ENCODE measurements around the gene PYM1.
A peak's percentile ranks its signal among the peaks of the same experiment; 100 is the strongest.
"Not testable (repeated sequence)": the region's sequence is repeated elsewhere in the genome, so short reads cannot be mapped to it uniquely, and the experiment has no call there.

The PYM1 gene

DNA sequence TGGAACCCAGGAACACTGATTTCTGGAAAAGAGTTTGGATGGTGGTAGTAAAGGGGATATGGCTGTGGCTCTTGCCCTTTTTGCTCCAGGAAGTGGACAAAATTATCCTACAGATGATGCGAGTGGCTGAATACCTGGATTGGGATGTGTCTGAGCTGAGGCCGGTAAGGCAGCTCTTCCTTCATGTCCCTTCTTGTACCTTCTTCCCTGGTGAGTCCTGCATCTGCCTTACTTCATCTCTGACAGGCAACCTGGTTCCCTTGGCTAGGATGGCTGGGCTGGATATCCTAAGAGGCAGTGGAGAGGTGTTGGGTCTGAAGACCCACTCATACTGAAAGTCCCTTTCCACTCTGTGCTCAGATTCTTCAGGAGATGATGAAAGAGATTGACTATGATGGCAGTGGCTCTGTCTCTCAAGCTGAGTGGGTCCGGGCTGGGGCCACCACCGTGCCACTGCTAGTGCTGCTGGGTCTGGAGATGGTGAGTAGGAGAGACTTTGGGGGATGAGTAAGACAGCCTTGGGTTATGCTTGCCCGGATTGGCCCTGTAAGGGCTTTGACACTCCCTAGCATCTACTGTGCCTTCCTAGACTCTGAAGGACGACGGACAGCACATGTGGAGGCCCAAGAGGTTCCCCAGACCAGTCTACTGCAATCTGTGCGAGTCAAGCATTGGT, 11.3 kb upstream of the PYM1 start:
- no peak for DNase-seq

DNA sequence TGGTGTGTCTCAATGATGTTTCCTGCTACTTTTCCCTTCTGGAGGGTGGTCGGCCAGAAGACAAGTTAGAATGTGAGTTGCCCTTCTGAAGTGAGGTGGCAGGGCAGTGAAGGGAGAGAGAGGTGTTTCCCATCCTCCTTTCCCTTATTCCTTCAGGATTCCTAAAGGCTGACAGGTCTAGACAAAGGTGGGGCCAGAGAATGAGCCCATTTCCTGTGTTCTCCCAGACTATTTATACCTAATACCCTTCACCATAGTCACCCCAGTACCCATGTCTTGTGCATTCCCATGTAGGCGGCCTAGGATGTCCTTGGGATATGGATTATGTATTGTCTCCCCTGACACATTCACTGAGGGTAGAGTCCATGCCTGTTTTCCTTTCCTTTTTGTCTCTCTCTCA, 10.3 kb upstream of the PYM1 start:
- DNase-seq = no peak

DNA sequence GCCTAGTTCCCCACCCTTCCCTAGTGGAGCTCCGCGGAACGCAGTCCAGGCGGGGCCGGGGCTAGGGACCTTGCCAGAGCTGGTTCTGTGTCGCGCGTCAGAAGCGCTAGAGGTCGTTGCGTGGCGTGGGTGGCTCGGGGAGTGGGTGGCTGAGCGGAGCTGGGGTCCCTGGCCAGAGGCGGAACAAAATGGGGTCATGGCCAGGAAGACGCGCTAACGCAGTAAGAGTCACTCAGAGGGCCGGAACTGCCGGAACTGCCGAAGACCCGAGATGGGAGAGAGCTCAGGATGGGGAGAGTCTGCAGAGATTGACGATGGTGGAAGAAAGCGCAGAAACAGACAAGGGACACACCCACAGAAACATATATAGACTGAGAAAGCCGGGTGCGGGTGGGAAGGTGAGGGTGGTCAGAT, 8.1 kb upstream of the PYM1 start:
- peak; percentile 51 for DNase-seq

DNA sequence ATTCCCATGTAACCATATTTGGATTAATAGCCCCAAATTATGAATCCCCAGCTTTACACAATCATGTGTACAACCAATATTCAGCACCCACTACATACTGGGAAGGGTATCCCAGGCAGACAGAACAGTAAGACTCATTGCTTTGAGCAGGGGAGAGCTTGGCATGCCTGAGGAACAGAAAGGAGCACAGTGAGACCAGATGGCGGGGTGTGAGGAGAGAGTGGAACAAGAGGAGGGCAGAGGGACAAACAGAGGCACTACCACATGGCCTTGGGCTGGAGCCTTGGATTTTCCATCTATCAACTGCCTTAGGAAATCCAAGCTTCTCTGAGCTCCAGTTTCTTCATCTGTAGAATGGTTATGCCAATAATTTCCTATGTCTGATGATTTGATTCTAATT, 7.1 kb upstream of the PYM1 start:
- DNase-seq = no peak

DNA sequence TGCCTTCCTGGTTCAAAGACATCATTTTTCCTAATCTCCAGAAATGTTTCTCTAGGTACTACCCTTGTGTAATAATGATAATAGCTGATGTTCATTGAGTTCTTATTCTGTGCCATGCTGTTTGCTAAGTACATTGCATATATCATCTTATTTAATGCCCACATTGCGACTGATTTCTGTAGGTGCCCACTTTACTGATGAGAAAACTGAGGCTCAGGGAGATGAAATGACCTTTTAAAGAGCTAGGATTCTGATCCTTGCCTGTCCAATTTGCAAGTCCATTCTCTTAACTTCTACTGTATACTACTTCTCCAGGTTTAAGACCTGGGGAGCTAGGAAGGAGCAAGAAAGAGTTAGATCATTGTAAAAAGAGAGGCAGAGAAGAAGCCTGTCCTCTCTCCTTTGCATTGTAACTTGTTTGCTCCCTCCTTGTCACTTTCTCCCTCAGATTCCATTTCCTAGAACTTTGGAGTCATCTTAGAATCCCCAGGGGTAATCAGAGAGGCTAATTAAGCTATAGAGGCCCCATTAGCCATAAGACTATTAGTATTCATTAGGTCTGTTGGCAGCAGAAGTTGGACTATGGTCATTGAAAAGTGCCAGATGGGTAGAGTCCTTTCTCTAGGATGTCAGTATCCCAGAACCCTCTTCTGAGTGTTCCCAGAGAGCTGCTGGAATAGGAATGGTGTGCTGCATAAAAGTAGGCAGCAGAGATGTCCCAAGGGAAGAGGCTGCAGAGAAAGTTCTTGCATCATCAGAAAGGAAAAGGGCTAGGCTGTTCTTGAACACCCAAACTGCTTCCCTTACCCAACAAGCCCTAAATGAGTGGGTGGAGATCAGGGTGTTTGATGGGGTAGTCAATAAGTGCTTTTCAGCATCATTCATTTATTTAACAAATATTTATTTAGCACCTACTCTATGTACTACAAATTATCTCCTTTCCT, 6.4 kb upstream of the PYM1 start:
- no peak for DNase-seq

DNA sequence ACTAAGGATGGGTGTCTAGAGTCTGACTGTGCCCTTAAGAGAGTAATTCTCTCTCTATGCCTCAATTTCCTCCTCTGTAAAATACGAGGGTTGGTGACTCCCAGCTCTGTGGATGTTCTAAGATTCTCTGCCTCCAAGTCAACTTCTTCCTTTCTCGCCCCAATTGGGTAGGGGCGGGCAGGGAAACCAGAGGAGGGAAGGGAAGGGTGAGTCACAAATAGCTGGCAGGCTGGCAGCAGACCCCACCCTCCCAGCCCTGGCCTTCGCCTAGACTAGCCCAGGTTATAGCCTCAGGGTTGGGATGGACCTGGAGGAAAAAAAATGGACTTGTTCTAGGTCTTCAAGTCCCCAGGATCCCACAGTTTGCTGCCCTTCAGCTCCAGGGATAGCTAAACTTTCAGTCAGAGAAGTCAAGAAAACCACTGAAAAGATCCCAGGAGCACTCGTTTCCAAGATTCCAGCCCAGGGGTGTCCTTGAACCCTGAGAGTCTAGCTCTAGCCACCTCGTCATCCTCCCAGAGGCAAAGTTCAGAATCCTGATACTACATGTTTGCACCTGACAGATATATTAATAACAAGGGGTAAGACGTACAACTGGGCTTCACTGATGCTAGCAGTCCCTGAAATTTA, 5.6 kb upstream of the PYM1 start:
- no peak for DNase-seq

DNA sequence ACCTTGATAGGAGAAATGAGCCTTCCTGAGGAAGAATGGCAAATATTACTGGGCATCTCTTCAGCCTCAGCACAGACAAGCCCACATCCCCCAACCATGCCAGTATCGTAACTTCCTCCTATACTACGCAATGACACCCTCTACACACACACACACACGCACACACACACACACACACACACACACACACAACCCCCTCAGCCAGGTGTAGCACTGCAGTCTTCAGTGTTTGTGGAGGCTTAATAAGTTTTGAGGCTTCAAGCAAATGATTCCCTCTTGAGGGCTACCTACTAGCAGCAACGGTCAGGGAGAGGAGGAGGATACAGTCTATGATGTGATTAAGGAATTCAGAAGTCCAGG, 4.8 kb upstream of the PYM1 start:
- no peak for DNase-seq

DNA sequence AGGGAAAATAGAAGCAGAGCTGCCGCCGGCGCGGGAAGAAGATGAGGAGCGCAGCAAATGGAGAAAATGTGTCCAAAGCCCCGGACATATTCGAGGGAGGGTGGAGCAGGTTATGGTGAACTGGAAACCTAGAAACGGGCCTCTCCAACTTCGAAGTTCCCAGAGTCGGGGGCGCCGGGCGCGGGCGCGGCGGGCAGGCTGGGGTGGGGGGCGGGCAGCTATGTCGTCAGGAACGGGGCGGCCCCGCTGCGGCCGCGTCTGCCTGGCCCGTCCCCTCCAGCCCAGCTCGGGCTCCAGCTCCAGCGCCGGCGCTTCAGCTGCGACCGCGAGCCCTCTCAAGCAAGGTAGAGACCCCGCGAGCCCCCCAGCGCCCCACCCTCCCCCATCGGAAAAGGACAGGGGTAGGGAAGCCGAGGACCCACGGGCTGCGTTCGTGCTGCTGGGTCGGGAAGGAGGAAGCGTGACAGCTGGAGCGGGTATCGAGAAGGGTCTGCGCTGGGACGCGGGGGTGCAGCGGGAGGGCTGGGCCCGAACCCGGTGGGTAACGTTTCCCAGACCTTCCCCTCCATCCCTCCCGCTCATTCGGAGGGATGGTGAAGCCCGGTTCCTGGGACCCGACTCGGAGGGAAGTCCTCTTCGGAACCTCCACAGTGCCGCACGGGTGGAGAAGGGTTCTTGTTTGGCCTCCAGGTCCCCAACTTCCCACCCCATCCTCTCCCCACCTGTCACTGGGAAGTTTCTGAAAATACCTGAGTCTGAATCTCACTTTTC, 4.3 kb upstream of the PYM1 start:
- peak; percentile 84 for DNase-seq

DNA sequence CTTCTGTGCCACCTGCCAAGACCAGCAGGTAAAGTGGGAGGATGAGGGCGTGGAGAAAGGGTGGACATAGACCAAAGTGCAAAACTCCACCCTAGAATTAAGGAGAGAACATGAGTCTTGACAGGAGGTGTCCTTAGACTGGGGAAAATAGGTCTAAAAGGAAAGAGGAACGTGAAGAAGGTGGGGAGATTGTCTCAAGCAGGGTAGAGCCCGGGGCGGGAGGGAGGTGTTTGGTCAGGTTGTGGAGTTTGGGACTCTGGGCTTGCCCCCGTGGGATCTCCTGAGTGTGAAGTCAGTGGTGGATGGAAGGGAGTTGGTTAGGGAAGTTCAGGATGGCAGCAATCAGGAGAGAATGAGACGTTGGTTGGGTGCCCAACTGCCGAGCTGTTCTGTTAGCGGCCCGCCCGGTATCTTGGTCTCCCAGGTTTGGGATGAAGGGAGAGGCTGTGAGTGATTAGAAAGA, 3.7 kb upstream of the PYM1 start:
- DNase-seq = no peak

DNA sequence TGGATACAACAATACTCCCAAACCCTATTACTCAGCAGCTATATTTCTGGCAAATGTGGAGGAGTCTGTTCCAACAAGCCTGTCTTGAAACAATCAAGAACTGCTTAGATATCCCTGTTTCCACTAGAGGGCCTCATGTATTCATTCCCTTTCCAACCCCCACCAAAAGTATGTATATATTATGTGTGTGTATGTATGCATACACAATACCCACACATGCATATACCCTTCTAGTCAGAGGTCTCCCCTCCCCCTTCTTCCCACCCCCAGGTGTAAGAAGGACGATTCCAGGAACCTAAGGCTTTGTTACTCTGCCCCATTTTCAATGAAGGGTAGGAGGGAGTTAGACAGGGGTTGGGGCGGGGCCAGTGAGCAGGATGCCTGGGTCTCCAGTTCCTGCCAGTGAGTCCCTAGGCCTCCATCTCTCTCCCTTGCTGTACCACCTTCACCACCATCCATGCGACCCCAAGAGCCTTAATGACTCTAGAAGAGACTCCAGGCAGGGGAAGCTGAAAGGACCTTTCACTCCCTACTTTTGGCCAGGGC, 3.1 kb upstream of the PYM1 start, which contains the start of gene DGKA:
Gene DGKA, plus strand, starts transcription at position 392 of the 546 bp plus-strand sequence. CDS start 5,342 bp downstream, outside the sequence.
- DNase-seq = peak; percentile 49

DNA sequence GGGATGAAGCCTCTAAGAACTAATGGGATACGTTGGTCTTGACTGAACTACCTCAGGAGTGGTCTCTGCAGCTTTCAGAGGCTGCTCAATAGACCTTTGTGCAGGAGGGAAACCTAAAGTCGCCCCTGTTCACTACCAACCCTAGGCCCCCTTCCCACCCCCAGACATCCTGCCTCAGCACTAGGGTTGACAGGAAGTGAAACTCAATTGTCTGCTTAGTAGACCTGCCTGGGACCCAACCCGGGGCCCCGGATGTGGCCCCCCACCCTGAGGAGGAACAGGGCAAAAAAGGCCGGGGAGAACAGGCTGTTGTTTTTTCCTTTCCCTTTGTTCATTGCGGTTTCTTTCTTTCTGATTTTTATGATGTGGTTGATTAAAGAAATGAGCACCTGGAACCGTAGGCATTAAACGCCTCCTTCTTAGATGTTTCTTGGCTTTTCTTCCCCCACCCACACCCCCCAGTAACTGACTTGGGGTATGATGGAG, 1.7 kb upstream of the PYM1 start:
- DNase-seq = peak; percentile 32

DNA sequence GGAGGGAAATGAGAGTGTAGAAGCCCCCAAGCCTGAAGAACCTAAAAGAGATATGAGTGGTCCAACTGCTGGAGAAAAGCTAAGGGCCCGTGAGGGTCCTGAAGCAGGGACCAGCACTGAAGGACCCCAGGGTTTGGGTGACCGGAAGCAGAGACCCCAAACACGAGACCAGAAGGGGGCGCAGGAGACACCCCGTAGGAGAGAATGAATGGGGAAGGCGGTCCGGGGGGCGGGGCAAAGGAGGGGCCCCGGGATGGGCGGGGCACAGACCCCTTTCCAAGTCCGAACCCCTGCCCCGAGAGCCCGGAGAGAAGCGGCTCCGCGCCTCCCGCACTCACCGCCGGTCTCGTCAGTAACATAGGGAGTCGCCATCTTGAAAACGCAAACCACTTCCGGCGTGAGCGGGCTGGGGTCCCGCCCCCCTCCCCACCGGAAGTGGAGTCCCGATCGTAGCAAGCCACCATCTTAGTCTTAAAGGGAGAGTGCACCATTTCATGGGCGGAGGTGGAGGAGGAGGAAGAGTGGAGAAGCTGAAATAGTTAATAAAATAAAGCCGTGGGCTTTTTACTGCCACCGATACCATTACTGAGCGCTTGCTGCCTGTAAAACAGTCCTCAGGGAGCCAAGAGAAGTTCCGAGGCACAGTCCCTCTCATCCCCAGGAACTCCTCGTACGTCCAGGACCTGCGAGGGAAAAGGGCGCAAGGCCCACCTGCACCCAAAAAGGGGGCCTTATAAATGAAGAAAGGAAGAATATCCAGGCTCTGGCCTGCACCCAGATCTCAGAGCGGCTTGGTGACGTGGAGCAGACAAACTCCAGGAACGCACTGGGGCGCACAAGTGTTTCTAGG, 731 bp downstream of the PYM1 start:
- DNase-seq = peak; percentile 96

DNA sequence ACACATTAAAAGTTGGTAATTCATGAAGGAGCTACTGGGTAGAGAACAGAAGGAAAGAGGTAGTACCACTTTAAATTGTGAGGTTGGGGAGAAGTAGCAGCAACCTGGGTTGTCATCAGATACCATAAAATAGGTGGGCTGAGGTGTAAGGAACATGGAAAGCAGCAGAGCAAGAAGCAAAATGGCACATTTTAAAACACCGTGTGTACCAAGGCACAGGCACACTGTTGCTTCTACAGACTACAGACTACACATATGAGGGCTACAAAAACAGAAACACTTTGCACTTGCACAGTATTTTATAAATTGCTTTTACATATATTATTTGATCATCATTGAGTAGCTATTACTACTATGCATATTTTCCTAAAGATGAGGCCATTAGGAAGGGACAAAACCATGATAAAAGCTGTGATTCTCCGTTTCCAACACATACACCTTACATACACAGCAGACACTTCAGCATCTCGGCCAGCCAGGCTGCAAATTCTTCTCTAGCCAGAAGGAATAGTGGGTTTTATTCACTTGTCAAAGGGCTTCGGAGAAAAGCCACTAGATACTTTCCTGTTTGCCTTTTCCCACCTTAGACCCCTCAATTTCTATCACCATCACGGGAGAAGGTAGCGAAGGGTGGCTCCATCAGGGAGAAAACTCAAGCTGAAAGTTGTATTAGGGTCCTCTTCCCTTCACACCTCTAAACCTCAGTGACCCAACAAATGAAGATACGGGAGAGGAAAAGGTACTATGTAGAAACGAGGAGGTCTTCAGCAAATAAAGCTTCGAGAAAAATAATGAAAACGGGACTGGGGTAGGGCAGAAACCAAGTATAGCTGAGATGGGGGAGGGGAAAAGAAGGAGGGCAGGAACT, 1.6 kb downstream of the PYM1 start:
- DNase-seq = no peak

DNA sequence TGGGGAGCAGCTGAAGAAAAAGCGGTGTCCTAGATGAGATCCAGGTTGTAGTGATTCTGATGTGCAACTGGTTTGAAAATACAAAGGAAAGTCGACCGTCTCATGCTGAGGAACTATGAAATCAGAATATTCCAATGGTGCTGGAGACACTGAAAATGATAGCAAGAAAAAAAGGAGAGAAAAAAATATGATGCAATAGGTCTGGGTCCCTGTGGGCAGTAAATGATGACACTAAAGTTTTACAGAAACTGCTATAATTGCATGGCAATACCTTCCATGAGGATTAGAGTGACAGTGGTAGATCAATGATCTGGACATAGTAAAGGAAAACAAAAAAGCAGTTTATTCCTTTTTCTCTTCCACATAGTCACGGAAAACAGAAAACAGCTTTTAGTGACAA, 2.3 kb downstream of the PYM1 start:
- DNase-seq = no peak

DNA sequence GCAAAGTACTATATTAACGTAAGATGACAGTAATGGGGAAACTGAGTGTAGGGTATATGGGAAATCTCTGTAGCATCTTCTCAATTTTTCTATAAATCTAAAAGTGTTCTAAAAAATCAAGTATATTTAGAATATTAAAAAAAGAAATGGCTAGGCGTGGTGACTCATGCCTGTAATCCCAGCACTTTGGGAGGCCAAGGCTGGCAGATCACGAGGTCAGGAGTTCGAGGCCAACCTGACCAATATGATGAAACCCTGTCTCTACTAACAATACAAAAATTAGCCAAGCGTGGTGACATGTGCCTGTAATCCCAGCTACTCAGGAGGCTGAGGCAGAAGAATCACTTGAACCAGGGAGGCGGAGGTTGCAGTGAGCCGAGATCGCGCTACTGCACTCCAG, 4.0 kb downstream of the PYM1 start:
- not testable (repeated sequence) for DNase-seq

DNA sequence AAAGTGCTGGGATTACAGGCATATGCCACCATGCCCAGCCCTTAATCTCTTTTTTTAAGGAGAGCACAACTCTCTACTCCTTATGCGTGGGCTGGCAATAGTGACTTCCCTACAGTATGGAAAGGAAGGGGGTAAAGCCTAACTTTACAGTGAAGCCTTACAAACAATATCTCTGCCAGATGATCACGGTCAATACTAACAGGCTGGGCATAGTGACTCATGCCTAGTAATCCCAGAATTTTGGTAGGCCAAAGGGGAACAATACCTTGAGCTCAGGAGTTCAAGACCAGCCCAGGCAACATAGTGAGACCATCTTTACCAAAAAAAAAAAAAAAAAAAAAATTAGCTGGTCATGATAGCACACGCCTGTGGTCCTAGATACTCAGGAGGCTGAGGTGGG, 5.6 kb downstream of the PYM1 start:
- DNase-seq = no peak

DNA sequence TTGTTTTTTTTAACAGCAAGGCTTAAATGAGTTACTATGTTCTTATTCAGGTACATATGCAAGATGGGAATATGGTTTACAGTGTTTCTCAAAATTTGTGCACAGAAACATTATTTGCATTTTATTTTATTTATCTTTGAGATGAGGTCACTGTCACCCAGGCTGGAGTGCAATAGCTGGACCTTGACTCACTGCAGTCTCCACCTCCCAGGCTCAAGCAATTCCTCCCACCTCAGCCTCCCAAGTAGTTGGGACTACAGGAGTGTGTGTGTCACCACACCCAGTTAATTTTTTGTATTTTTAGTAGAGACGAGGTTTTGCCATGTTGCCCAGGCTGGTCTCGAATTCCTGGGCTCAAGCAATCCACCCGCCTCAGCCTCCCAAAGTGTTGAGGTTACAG, 8.7 kb downstream of the PYM1 start:
- DNase-seq = not testable (repeated sequence)

DNA sequence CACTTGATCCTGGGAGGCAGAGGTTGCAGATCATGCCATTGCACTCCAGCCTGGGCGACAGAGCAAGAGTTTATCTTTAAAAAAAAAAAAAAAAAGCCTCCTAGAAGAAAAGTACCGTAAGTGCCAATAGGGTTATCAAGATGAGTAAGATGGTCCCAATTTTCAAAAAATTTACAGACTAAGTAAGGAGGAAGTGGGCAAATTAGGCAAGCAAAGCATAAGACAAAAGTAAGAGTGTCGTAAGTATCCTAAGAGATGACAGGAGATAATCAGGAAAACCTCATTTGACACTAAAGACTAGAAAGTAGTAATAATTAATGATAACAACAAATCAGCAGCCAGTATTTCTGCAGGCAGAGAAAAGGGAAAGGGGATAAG, 12.2 kb downstream of the PYM1 start:
- DNase-seq = no peak

DNA sequence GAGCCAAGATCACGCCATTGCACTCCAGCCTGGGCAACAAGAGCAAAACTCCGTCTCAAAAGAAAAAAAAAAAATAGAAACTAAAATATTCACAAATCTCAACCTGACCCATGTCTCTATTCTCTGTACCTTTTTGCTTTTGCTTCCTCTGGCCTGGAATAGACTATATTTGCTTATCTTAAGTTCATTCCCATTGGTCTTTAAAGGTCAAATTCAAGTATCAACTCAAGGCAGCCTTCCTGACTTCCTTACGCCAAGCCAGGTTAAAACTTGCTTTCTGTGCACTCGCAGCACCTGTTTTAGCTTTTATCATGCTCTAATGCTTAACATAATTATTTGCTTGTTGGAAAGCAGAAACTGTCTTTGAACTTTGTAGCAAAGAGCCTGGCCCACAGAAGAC, 14.8 kb downstream of the PYM1 start:
- DNase-seq = no peak

DNA sequence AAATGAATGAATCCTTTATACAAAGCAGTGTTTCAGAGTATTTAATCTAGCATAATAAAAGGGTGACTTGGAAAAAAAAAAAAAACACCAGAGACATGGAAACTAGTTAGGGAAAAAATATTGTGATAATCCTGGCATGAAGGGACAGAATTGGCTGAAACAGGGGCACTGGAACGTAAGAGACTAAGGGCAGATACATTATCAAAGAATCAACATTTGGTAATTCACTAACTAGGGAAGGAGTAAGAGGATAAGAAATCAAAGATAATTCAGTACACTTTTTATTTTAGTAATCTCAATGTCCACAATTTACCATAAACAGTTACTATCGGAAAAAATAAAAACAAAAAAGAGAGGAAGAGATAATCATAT, 18.2 kb downstream of the PYM1 start:
- no peak for DNase-seq

All from left hindlimb (tissue), 1 donor.